Endometrium (tissue), 2 donors: ENCODE results near the gene CLASP2.
"Not testable (repeated sequence)": the region's sequence is repeated elsewhere in the genome, so short reads cannot be mapped to it uniquely, and the experiment has no call there.

Experiments
- FAIRE-seq: peaks from 2 replicates; lab custom pipeline; 2012; peaks lifted over from hg19 to GRCh38; lab: Jason Lieb, UNC
- donor health status: control.
- donor health status: control.

CLASP2 gene

GRCh38 chr3:33451994-33452393 lies 266.1 kb downstream of the CLASP2 start:
- FAIRE-seq: not testable (repeated sequence)

- FAIRE-seq: no peak
Observed at GRCh38 chr3:33447958-33448357, 270.1 kb downstream of the CLASP2 start.

DNA sequence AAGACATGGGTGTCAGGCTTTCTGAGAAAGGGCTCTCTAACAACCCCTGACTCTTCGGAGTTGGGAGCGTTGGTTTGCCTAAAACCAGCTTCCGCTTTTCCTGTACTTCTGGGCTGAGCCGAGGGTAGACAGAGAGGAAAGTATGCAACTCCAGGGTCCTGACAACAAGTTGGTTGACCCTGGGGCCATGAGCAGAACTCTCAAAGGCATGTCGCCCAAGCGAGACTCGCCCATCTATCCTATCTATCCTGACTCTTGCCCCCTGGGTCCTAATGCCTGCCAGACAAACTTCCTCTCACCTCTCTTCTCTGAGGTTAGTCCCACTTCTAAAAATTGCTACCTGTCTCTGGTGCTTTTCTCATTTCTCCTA lies 270.8 kb downstream of the CLASP2 start:
- FAIRE-seq: not testable (repeated sequence)
